Measurements from ENCODE around the gene CDK8.

CDK8 gene

DNA sequence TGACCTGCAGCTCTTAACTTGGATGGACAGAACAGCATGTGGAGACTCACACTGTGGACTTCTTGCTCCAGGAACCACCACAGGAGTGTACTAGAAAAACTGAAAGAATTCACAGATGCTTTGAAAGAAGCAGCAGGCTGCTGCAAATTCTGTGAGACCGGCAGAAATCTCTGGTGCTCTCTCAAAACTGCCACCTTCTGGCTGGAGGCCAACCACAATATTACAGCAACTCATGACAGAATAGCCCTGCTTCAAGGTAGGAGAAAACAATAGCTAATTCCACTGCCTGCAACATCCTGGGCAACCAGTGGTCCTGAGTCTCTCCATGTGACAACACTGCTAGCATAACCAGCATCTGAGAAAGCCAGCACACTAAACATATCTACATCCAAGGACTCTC, 26.9 kb downstream of the CDK8 start:
- TF ChIP-seq, protein P1, sequence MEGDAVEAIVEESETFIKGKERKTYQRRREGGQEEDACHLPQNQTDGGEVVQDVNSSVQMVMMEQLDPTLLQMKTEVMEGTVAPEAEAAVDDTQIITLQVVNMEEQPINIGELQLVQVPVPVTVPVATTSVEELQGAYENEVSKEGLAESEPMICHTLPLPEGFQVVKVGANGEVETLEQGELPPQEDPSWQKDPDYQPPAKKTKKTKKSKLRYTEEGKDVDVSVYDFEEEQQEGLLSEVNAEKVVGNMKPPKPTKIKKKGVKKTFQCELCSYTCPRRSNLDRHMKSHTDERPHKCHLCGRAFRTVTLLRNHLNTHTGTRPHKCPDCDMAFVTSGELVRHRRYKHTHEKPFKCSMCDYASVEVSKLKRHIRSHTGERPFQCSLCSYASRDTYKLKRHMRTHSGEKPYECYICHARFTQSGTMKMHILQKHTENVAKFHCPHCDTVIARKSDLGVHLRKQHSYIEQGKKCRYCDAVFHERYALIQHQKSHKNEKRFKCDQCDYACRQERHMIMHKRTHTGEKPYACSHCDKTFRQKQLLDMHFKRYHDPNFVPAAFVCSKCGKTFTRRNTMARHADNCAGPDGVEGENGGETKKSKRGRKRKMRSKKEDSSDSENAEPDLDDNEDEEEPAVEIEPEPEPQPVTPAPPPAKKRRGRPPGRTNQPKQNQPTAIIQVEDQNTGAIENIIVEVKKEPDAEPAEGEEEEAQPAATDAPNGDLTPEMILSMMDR (IDR thresholded peaks at IDR 0.05) = no peak

DNA sequence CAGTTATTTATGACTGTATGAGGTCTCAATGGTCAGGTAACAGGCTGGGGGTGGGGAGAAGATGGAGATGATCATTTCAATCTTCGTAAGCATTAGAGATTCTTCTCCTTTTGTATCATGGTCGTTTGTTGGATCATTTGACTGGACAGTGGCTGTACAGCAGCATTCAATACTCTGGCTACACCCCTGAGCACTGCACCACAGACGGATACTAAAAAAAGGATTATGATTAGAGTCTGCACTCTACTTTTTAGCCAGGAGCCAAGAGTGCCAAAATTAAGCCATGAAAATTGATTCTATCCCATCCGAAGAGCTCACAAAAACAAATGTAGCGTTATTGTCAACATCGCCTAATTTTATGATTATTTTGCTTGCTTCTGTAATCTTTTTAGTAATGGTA, 41.9 kb downstream of the CDK8 start:
- TF ChIP-seq, protein P1 (IDR thresholded peaks at IDR 0.05) = no peak

DNA sequence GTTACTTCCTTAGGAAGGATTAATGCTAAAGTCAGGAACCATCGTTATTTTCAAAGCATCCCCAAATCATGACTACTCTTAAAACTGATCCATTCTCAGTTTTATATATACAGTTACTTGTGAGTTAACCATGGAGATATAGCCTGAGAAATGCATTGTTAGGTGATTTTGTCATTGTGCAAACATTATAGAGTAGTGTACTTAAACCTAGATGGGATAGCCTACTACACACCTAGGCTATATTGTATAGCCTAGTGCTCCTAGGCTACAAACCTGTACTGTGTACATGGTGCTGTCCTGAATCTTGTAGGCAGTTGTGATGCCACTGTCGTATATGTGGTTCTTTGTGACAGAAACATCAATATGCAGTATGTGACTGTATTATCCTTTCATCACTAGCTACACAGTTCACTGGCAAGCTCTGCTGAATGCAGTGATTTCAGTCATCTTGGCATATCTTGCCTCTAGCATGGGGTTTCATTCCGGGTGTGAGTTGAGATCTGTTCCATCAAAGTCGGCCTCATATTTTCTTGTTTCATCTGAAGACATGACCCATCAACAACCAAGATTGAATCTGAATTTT, 45.3 kb downstream of the CDK8 start:
- TF ChIP-seq, protein P1 (IDR thresholded peaks at IDR 0.05) = no peak

DNA sequence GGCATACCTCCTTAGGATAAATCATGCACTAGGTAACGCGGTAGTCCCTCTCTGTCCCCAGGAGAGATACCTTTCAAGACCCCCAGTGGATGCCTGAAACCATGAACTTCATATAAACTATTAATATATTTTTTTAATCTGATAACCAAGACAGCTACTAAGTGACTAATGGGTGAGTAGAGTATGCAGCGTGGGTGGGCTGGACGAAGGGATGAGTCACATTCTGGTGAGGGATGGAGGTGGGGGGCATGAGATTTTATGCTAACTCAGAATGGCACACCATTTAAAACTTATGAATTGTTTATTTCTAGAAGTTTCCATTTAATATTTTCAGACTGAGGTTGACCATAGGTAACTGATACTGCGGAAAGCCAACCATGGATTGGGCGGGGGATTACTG, 46.2 kb downstream of the CDK8 start:
- TF ChIP-seq, protein P1 (IDR thresholded peaks at IDR 0.05) = no peak

DNA sequence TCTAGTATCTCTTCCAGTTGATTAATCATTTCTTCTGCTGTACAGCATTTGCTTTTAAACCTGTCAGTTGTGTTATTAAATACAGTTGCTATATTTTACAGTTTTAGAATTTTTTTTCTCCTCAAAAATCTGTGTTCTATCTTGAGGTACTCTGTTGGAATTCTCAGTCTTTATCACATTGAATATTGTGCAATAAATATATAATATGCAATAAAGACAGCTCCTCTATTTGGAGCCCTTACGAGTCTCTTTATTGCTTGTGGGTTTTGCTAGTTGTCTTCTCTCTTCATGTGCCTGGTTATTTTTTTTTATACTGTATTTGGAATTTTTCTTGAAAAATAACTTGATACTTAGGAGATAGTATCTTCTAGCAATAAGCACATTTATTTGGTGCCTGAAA, 51.7 kb downstream of the CDK8 start:
- TF ChIP-seq, protein P1 (IDR thresholded peaks at IDR 0.05) = no peak

DNA sequence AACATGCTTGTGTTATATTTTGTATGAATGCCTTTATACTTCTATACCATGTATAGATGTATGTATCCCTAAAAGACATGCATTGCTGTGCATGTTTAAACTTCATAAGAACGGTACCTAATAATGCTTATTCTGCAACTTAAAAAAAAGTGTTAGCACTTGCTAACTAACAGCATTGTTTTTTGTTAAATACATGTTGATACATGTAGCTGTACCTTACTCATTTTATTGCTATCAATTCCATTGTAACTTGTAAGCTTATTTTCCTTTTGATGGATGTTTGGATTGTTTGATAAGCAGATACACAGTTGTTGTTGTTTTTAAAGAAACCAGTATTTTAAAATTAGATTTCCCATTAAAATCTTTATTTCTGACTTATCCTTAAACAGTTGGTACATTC, 53.8 kb downstream of the CDK8 start:
- TF ChIP-seq, protein P1 (IDR thresholded peaks at IDR 0.05) = no peak

DNA sequence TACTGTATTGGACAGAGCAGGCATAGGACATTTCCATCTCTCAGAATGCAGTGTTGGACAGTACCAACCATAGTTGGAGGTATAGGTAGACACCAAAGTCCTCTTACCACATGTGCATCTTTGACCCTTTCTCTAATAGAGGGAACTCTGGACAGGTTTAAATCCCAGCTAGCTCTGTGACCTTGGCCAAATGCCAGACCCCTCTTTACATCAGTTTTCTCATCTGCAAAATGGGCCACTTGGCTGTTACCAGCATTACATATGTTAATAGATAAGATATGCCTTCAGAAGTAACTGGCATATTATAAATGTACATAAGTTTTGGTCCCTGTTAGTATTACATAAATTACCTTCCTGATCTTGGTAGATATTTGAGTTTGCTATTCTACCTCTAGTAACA, 54.3 kb downstream of the CDK8 start:
- TF ChIP-seq, protein P1 (IDR thresholded peaks at IDR 0.05) = no peak

DNA sequence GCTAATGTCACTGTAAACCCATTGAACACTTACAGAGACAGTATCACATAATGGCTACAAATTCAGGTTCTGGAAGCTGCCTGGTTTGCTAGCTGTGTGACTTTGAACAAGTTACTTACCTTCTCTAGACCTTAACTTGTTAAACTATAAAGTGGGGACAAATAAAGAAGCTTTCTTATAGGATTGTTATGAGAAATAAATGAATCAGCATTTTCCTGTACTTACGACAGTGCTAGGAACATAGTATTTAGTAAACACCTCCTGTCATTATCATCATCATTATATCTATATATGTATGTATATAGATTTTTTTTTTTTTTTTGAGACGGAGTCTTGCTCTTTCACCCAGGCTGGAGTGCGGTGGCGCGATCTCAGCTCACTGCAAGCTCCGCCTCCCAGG, 54.9 kb downstream of the CDK8 start:
- TF ChIP-seq, protein P1 (IDR thresholded peaks at IDR 0.05) = no peak
